ENCODE data around the gene TMEM106B.

The TMEM106B gene

GRCh38 chr7:12211054-12211710 lies at the start of gene TMEM106B (continued):
- TF ChIP-seq KLF17 (tag by site-specific recombination; IDR thresholded peaks at IDR 0.05) (0 out of 2 replicates have a peak, but pooled peaks have one; percentile 8), ZNF777 (tag by site-specific recombination; IDR thresholded peaks at IDR 0.05; ENCODE audit: borderline replicate concordance) (0 out of 2 replicates have a peak, but pooled peaks have one; percentile 16), ZNF341 (tag by site-specific recombination; IDR thresholded peaks at IDR 0.05; ENCODE audit: low read depth) (peak; percentile 73), TCF7L2 (IDR thresholded peaks at IDR 0.05; ENCODE audit: borderline replicate concordance, low read depth, low read length) (0 out of 2 replicates have a peak, but pooled peaks have one; percentile 41), SP2 (tag by site-specific recombination; IDR thresholded peaks at IDR 0.05) (no peak), ZNF449 (tag by site-specific recombination; IDR thresholded peaks at IDR 0.05) (peak; percentile 71), ZNF76 (tag by site-specific recombination; IDR thresholded peaks at IDR 0.05; ENCODE audit: borderline replicate concordance, low read depth) (0 out of 2 replicates have a peak, but pooled peaks have one; percentile 28), ZNF501 (tag by site-specific recombination; IDR thresholded peaks at IDR 0.05) (peak; percentile 90), GLIS1 (tag by site-specific recombination; IDR thresholded peaks at IDR 0.05) (peak; percentile 48; the same call in 1 of the 2 replicates), PATZ1 (tag by site-specific recombination; IDR thresholded peaks at IDR 0.05) (peak; percentile 71), ZSCAN16 (tag by site-specific recombination; IDR thresholded peaks at IDR 0.05) (peak; percentile 31; the same call in 1 of the 2 replicates), YY1 (tag by site-specific recombination; IDR thresholded peaks at IDR 0.05) (peak; percentile 52), ZNF18 (tag by site-specific recombination; IDR thresholded peaks at IDR 0.05) (no peak), ZEB2 (tag by site-specific recombination; IDR thresholded peaks at IDR 0.05) (0 out of 2 replicates have a peak, but pooled peaks have one; percentile 30), ZNF660 (tag by site-specific recombination; IDR thresholded peaks at IDR 0.05) (no peak), ZBTB6 (tag by site-specific recombination; IDR thresholded peaks at IDR 0.05) (peak; percentile 52; the same call in 1 of the 2 replicates), GLIS2 (tag by site-specific recombination; IDR thresholded peaks at IDR 0.05) (peak; percentile 83), ZNF561 (tag by site-specific recombination; IDR thresholded peaks at IDR 0.05; ENCODE audit: borderline replicate concordance) (peak; percentile 64)
